Loucy (cell line): ENCODE data around the gene SYNGR1.

Experiments
- CTCF ChIP-seq: fragments of 200-600 bp; sonication (generic); conservative IDR thresholded peaks from 2 replicates; pipeline ENCODE4 v1.5.1; 2014; ENCODE audit warnings: mild to moderate bottlenecking, antibody characterized with exemption, low read length
- EZH2phosphoT487 ChIP-seq: fragments of 200-600 bp; IDR thresholded peaks from 2 replicates; pipeline ENCODE4 v1.6.1; 2018; ENCODE audit warnings: antibody characterized with exemption, mild to moderate bottlenecking, moderate library complexity, borderline replicate concordance

DNA sequence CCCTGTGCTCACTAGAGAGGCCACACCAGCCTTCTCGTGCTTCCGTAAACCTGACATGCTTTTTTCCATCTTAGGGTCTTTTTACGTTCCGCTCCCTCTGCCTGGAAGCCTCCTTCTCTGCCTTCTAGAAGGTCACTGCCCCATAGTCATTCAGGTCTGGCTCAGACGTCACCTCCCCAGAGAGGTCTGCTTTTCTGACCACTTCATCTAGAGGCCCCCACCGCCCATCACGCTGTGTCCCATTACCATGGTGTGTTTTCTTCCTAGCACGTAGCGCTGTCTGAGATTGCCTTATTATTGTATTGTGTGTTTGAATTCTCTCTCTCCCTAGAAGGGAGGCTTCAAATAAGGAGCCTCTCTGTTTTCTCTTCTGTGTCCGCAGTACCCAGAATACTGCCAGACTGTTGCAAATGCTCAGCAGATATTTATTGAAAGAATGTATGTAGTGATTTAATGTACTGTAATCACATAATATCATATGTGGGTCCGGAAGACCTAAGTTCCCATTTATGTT, 59.8 kb downstream of the SYNGR1 start:
- TF ChIP-seq CTCF (no peak), EZH2phosphoT487 (no peak)
